ENCODE measurements around the gene COL28A1. TPM values are rescaled to one million over a fixed set of nuclear protein-coding genes. Genes with fewer than 3 reads are reported as not detected.

The COL28A1 gene
- total and polyA plus RNA-seq, 12 donors = 0.35 to 8.1 (median 1.5) TPM

- 59 to 68% methylated on average over 6 of the region's 6 CpGs for WGBS, 2 donors
Measured at GRCh38 chr7:7505915-7506314, 29.8 kb downstream of the COL28A1 start.

DNA sequence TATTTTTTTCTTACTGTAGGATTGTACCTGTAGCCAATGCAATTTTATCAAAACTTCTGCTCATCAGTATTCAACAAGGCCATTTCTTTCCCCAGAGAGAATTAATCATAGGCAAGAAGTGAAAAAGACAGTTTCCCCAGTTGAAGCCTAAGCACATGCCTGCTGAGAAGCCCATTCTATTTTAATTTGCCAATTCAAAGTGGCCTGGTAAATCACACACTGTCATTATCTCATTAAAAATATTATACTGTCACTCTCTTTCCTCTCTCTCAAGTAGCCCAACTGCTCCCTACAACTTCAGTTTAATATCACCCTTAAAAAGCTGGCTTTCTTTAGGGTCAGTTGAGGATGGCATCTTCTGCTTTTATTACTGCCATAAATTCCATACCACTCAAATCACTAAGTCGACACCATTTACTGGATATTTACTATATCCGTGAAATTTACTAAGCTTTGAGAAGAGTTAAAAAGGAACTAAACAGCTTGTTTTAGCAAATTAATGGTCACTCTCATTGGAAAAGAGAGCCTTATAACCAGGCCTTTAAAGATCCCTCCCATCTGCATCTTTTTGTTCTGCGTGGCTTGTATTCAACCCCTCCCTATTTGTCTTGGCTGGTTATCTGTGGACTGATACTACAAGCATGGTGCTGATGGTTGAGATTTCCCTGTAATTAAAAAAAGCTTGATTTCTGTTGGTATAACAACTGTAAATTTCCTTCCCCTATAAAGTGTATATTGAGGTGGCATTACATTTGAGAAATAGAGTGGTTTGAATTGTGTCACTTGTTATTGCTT lies 30.6 kb downstream of the COL28A1 start:
- H3K27ac ChIP-seq = peak overlapping the region in 1 of 10 donors; percentile 18

More at GRCh38 chr7:7505915-7506314, 29.8 kb downstream of the COL28A1 start:
- H3K27ac ChIP-seq = peak overlapping the region in 1 of 10 donors; percentile 31
- no peak for TF ChIP-seq CTCF (IDR thresholded peaks at IDR 0.05)
- H3K4me3 ChIP-seq = no peak overlapping the region
- ATAC-seq (peak in 1 of 8 donors; percentile 68), DNase-seq (no peak)
- H3K4me1 ChIP-seq = peaks cover 0 to 2% (median 0%) of the 10 kb centered on the region in 9 donors
- peaks cover 0 to 2% (median 0%) of the 10 kb centered on the region in 11 donors for H3K9me3 ChIP-seq
- no peaks in the 10 kb centered on the region for H3K36me3 ChIP-seq
- H3K27me3 ChIP-seq = no peaks in the 10 kb centered on the region
- intact Hi-C loops (cut with DNase I) = no loop called here

GRCh38 chr7:7499892-7500291 lies 35.8 kb downstream of the COL28A1 start:
- intact Hi-C loops (cut with DNase I) = no loop called here
- Histone ChIP-seq H3K27me3 (no peaks in the 10 kb centered on the region), H3K27ac (no peak overlapping the region), H3K9me3 (peaks cover 0 to 2% (median 0%) of the 10 kb centered on the region in 11 donors), H3K4me3 (no peak overlapping the region), H3K36me3 (no peaks in the 10 kb centered on the region), H3K4me1 (no peaks in the 10 kb centered on the region)
- WGBS, 2 donors = 81 to 84% methylated on average over 2 of the region's 2 CpGs
- no peak for TF ChIP-seq CTCF (IDR thresholded peaks at IDR 0.05)
- no peak for ATAC-seq
- no peak for DNase-seq

More for the DNA sequence above, 30.6 kb downstream of the COL28A1 start:
- WGBS, 2 donors = 70 to 76% methylated on average over 3 of the region's 3 CpGs
- intact Hi-C loops (cut with DNase I) = no loop called here
- no peak overlapping the region for H3K4me3 ChIP-seq
- H3K9me3 ChIP-seq = peaks cover 0 to 2% (median 0%) of the 10 kb centered on the region in 11 donors
- ATAC-seq (peak in 1 of 8 donors; percentile 55), DNase-seq (no peak)
- no peaks in the 10 kb centered on the region for H3K27me3 ChIP-seq
- no peak for TF ChIP-seq CTCF (IDR thresholded peaks at IDR 0.05)
- H3K36me3 ChIP-seq = no peaks in the 10 kb centered on the region
- H3K4me1 ChIP-seq = peaks cover 0 to 2% (median 0%) of the 10 kb centered on the region in 9 donors

DNA sequence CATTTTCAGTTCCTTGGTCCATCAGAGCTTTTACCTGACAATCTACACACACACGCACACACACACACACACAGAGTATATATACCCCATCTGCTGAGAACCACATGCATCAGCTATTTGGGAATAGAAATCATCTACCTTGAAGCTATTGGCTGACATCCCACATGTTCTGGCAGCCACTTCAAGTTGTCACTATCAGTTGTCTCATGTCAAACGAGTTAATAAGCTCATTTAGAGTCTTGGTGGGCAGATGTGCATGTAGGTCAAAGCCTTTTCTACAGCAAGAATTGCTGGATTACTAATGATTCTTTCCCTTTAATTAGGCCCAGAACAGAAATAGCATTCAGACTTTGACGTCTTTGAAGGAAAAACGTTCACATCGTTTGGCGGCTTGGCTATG lies 36.8 kb downstream of the COL28A1 start:
- Histone ChIP-seq H3K36me3 (no peaks in the 10 kb centered on the region), H3K27me3 (no peaks in the 10 kb centered on the region), H3K27ac (no peak overlapping the region), H3K4me1 (no peaks in the 10 kb centered on the region), H3K9me3 (peaks cover 0 to 2% (median 0%) of the 10 kb centered on the region in 11 donors), H3K4me3 (no peak overlapping the region)
- ATAC-seq (no peak), DNase-seq (no peak)
- intact Hi-C loops (cut with DNase I) = no loop called here
- no peak for TF ChIP-seq CTCF (IDR thresholded peaks at IDR 0.05)
- 33 to 52% methylated on average over 6 of the region's 6 CpGs for WGBS, 2 donors

Measured in heart right ventricle (tissue), 16 donors.